Sigmoid colon (tissue), 7 donors: ENCODE data around the gene RPL12. TPM values are rescaled to one million over a fixed set of nuclear protein-coding genes. Genes with fewer than 3 reads are reported as not detected.

ENCODE experiments used
- DNase-seq: peaks from one replicate; pipeline ENCODE4 v3.0.0-alpha.2; 2019
- H3K27ac ChIP-seq, 4 donors: fragments of 200-600 bp; sonication (generic); one replicate each; pipeline ENCODE4 v1.5.1; 2016 to 2019; ENCODE audit warnings: mild to moderate bottlenecking in 1 of 4
- H3K27me3 ChIP-seq, 3 donors: fragments of 200-600 bp; sonication (generic); one replicate each; pipeline ENCODE4 v1.5.1; 2019; ENCODE audit warnings: mild to moderate bottlenecking in 1 of 3
- H3K36me3 ChIP-seq, 4 donors: fragments of 200-600 bp; sonication (generic); one replicate each; pipeline ENCODE4 v1.5.1; 2016 to 2019
- H3K4me1 ChIP-seq, 4 donors: fragments of 200-600 bp; sonication (generic); one replicate each; pipeline ENCODE4 v1.5.1; 2017 to 2019
- H3K4me3 ChIP-seq, 4 donors: fragments of 200-600 bp; sonication (generic); one replicate each; pipeline ENCODE4 v1.5.1; 2017 to 2019; ENCODE audit warnings: mild to moderate bottlenecking in 2 of 4, moderate library complexity in 1 of 4
- H3K9me3 ChIP-seq, 4 donors: fragments of 200-600 bp in 3 of 4; sonication (generic) in 3 of 4; one replicate each; pipeline versions ENCODE4 v1.5.1 to v1.6.1; 2013 to 2019
- CTCF ChIP-seq, 4 experiments: fragments of 450-650 bp in 3 of 4; fragments of 200-600 bp in 1 of 4; IDR thresholded peaks; one replicate each; pipeline ENCODE4 v1.5.1; 2016 to 2019; ENCODE audit warnings: antibody characterized with exemption in 4 of 4, mild to moderate bottlenecking in 3 of 4, moderate library complexity in 2 of 4
- EP300 ChIP-seq, 4 donors: sonication (generic); formaldehyde crosslinking; IDR thresholded peaks; one replicate each; pipeline ENCODE4 v1.6.1; 2017; ENCODE audit warnings: antibody characterized with exemption in 4 of 4
- POLR2A ChIP-seq, 2 donors: fragments of 450-650 bp; IDR thresholded peaks; one replicate each; pipeline ENCODE4 v1.6.1; 2016; ENCODE audit warnings: antibody characterized with exemption in 2 of 2, mild to moderate bottlenecking in 2 of 2, moderate library complexity in 2 of 2
- POLR2AphosphoS5 ChIP-seq, 4 donors: sonication (generic); formaldehyde crosslinking; IDR thresholded peaks; one replicate each; pipeline ENCODE4 v1.6.1; 2017; ENCODE audit warnings: antibody characterized with exemption in 4 of 4
- WGBS, 2 donors: extraction: QIAGEN DNeasy Blood & Tissue Kit; methylation state at CpG; one replicate each; pipeline ENCODE4 v1.1.7; 2013; 5-methylcytosine and 5-hydroxymethylcytosine counted together
- intact Hi-C: fragments of 100-400 bp; cut with DNase I; formaldehyde crosslinking; loops from one replicate; pipeline ENCODE4 v1.15.1; 2023
- polyA plus RNA-seq, 3 donors: library from polyadenylated mRNA; stranded (reverse); fragments of 200-250 nt; gene quantifications; one replicate each; pipeline ENCODE4 v1.2.3, GENCODE V29; 2013
- total RNA-seq, 4 donors: library from RNA; depleted of rRNA; stranded (reverse); fragments of >200 nt; gene quantifications; one replicate each; pipeline ENCODE4 v1.1.0, GENCODE V29; 2016
- donor health status: healthy with polysubstance abuse.
- donor health status: Bipolar disorder and iron deficiency.
- donor health status: healthy.

RPL12 gene
- total and polyA plus RNA-seq, 7 donors, result 2,492 to 5,061 (median 2,965) TPM

- peaks cover 0 to 33% (median 25%) of the 10 kb centered on the region in 4 donors for H3K4me1 ChIP-seq
- DNase-seq, result no peak
- no peaks in the 10 kb centered on the region for H3K27me3 ChIP-seq
- 94 to 95% methylated on average over 13 of the region's 13 CpGs for WGBS, 2 donors
- H3K36me3 ChIP-seq, result peaks cover 0 to 70% (median 45%) of the 10 kb centered on the region in 4 donors
- H3K9me3 ChIP-seq, result no peaks in the 10 kb centered on the region
- peak overlapping the region in 1 of 4 donors; percentile 89 for H3K27ac ChIP-seq
- no peak overlapping the region for H3K4me3 ChIP-seq
- no peak for TF ChIP-seq POLR2A (IDR thresholded peaks at IDR 0.05)
- no peak for TF ChIP-seq CTCF (IDR thresholded peaks at IDR 0.05)
- TF ChIP-seq EP300 (IDR thresholded peaks at IDR 0.05), result no peak
- TF ChIP-seq POLR2AphosphoS5 (IDR thresholded peaks at IDR 0.05), result no peak
- intact Hi-C loops, result no loop called here
Measured at GRCh38 chr9:127497656-127498290, 46.6 kb upstream of the RPL12 start.

- peak; percentile 54 for DNase-seq
- H3K27ac ChIP-seq, result peak overlapping the region in 3 of 4 donors; percentile 85 to 89 (median 89)
- intact Hi-C loops, result no loop called here
- peaks cover 0 to 36% (median 31%) of the 10 kb centered on the region in 4 donors for H3K4me1 ChIP-seq
- 87 to 92% methylated on average over 12 of the region's 12 CpGs for WGBS, 2 donors
- TF ChIP-seq POLR2AphosphoS5 (IDR thresholded peaks at IDR 0.05) (no peak), CTCF (IDR thresholded peaks at IDR 0.05) (no peak), POLR2A (IDR thresholded peaks at IDR 0.05) (no peak), EP300 (IDR thresholded peaks at IDR 0.05) (no peak)
- H3K4me3 ChIP-seq, result no peak overlapping the region
- H3K27me3 ChIP-seq, result no peaks in the 10 kb centered on the region
- H3K9me3 ChIP-seq, result no peaks in the 10 kb centered on the region
- H3K36me3 ChIP-seq, result peaks cover 0 to 72% (median 49%) of the 10 kb centered on the region in 4 donors
Measured at GRCh38 chr9:127496974-127497373, 45.8 kb upstream of the RPL12 start.

- H3K27ac ChIP-seq, result peak overlapping the region in 3 of 4 donors; percentile 85 to 89 (median 89)
Measured at GRCh38 chr9:127495884-127496555, 44.8 kb upstream of the RPL12 start.

GRCh38 chr9:127494304-127494702 is 43.1 kb upstream of the RPL12 start:
- intact Hi-C loops, result no loop called here
- TF ChIP-seq POLR2AphosphoS5 (IDR thresholded peaks at IDR 0.05) (no peak), POLR2A (IDR thresholded peaks at IDR 0.05) (no peak), EP300 (IDR thresholded peaks at IDR 0.05) (no peak), CTCF (IDR thresholded peaks at IDR 0.05) (no peak)
- WGBS, 2 donors, result 26 to 79% methylated on average over 9 of the region's 9 CpGs
- Histone ChIP-seq H3K4me1 (peaks cover 0 to 38% (median 31%) of the 10 kb centered on the region in 4 donors), H3K9me3 (no peaks in the 10 kb centered on the region), H3K36me3 (peaks cover 4 to 81% (median 55%) of the 10 kb centered on the region in 4 donors), H3K27me3 (no peaks in the 10 kb centered on the region), H3K27ac (peak overlapping the region in 3 of 4 donors; percentile 85 to 89 (median 89)), H3K4me3 (no peak overlapping the region)
- no peak for DNase-seq

More at GRCh38 chr9:127495884-127496555, 44.8 kb upstream of the RPL12 start:
- peaks cover 0 to 38% (median 31%) of the 10 kb centered on the region in 4 donors for H3K4me1 ChIP-seq
- no peak overlapping the region for H3K4me3 ChIP-seq
- WGBS, 2 donors, result 71 to 83% methylated on average over 14 of the region's 14 CpGs
- TF ChIP-seq POLR2AphosphoS5 (IDR thresholded peaks at IDR 0.05), result no peak
- TF ChIP-seq CTCF (IDR thresholded peaks at IDR 0.05), result no peak
- no peak for TF ChIP-seq POLR2A (IDR thresholded peaks at IDR 0.05)
- TF ChIP-seq EP300 (IDR thresholded peaks at IDR 0.05), result no peak
- H3K9me3 ChIP-seq, result no peaks in the 10 kb centered on the region
- DNase-seq, result peak; percentile 65
- H3K36me3 ChIP-seq, result peaks cover 0 to 72% (median 52%) of the 10 kb centered on the region in 4 donors
- no peaks in the 10 kb centered on the region for H3K27me3 ChIP-seq
- intact Hi-C loops, result no loop called here
